Skin of body (tissue), 2 donors: Measurements from ENCODE around the gene HOATZ. TPM values are rescaled to one million over a fixed set of nuclear protein-coding genes. Genes with fewer than 3 reads are reported as not detected.

Experiments
- DNase-seq: peaks from one replicate; lab custom pipeline; 2025; lab: John Stamatoyannopoulos, UW
- total RNA-seq: library from RNA; depleted of rRNA; stranded (reverse); fragments of >200 nt; gene quantifications from one replicate; pipeline ENCODE4 v1.2.3, GENCODE V29; 2014

Gene HOATZ
- total RNA-seq, result not detected

- DNase-seq, result no peak
Measured at GRCh38 chr11:111514216-111515031, at the start of gene HOATZ. Gene HOATZ, plus strand, starts transcription at chr11:111514778. Its CDS starts 7 bp downstream, at chr11:111514785.

GRCh38 chr11:111465400-111465799, 49.2 kb upstream of the HOATZ start:
- no peak for DNase-seq

- DNase-seq, result no peak
Measured at GRCh38 chr11:111466615-111467014, 48.0 kb upstream of the HOATZ start.

- DNase-seq, result no peak
Measured at GRCh38 chr11:111469200-111469599, 45.4 kb upstream of the HOATZ start.

- DNase-seq, result no peak
Measured at GRCh38 chr11:111472228-111472627, 42.4 kb upstream of the HOATZ start.

GRCh38 chr11:111474432-111474831, 40.1 kb upstream of the HOATZ start:
- DNase-seq, result no peak

GRCh38 chr11:111476366-111476765, 38.2 kb upstream of the HOATZ start:
- no peak for DNase-seq

- DNase-seq, result no peak
Measured at GRCh38 chr11:111476956-111477355, 37.6 kb upstream of the HOATZ start.

- no peak for DNase-seq
Measured at GRCh38 chr11:111477898-111478297, 36.7 kb upstream of the HOATZ start.

GRCh38 chr11:111479666-111480065, 34.9 kb upstream of the HOATZ start:
- no peak for DNase-seq

GRCh38 chr11:111483431-111483830, 31.1 kb upstream of the HOATZ start:
- DNase-seq, result no peak

- no peak for DNase-seq
Measured at GRCh38 chr11:111490496-111490895, 24.1 kb upstream of the HOATZ start.

- DNase-seq, result no peak
Measured at GRCh38 chr11:111494040-111494439, 20.5 kb upstream of the HOATZ start.

GRCh38 chr11:111499483-111499882, 15.1 kb upstream of the HOATZ start:
- DNase-seq, result no peak

GRCh38 chr11:111500481-111500880, 14.1 kb upstream of the HOATZ start:
- DNase-seq, result no peak

GRCh38 chr11:111502611-111503010, 12.0 kb upstream of the HOATZ start:
- no peak for DNase-seq

- DNase-seq, result no peak
Measured at GRCh38 chr11:111510311-111510710, 4.3 kb upstream of the HOATZ start.

- no peak for DNase-seq
Measured at GRCh38 chr11:111512296-111513239, 2.0 kb upstream of the HOATZ start, which contains the start of gene BTG4. Gene BTG4, minus strand, starts transcription at chr11:111512386. Its CDS starts 13,610 bp downstream, at chr11:111498776.

GRCh38 chr11:111513240-111513605, 1.4 kb upstream of the HOATZ start:
- DNase-seq, result no peak

GRCh38 chr11:111515591-111515990, 1.0 kb downstream of the HOATZ start:
- DNase-seq, result no peak

GRCh38 chr11:111518668-111519067, 4.1 kb downstream of the HOATZ start:
- no peak for DNase-seq

GRCh38 chr11:111520560-111520959, 6.0 kb downstream of the HOATZ start:
- DNase-seq, result no peak
